Upper lobe of right lung (tissue), 1 donor: ENCODE data around the gene RBM38. TPM values are rescaled to one million over a fixed set of nuclear protein-coding genes. Genes with fewer than 3 reads are reported as not detected.

ENCODE experiments used
- ATAC-seq: fragments of 200-7000 bp; cut with Tn5 transposase; one replicate; pipeline ENCODE4 v1.9.1; 2020; ENCODE audit warnings: mild to moderate bottlenecking, moderate library complexity
- DNase-seq: peaks from one replicate; pipeline ENCODE4 v3.0.0-alpha.2; 2020
- H3K27ac ChIP-seq: fragments of 200-600 bp; one replicate; pipeline ENCODE4 v1.8.0; 2022
- H3K27me3 ChIP-seq: fragments of 200-600 bp; one replicate; pipeline ENCODE4 v1.8.0; 2022; ENCODE audit warnings: mild to moderate bottlenecking
- H3K36me3 ChIP-seq: fragments of 200-600 bp; one replicate; pipeline ENCODE4 v1.8.0; 2022
- H3K4me1 ChIP-seq: fragments of 200-600 bp; one replicate; pipeline ENCODE4 v1.8.0; 2022
- H3K4me3 ChIP-seq: fragments of 200-600 bp; one replicate; pipeline ENCODE4 v1.8.0; 2022; ENCODE audit warnings: mild to moderate bottlenecking
- H3K9me3 ChIP-seq: fragments of 200-600 bp; one replicate; pipeline ENCODE4 v1.8.0; 2022
- intact Hi-C: fragments of 100-400 bp; cut with DNase I; formaldehyde crosslinking; loops from one replicate; pipeline ENCODE4 v1.11.0; 2022
- total RNA-seq: library from RNA; stranded (reverse); fragmentation: NEBNext Ultra II Directional; extraction: Animal tissue kit (Norgen Biotek cat#: 25700); gene quantifications from one replicate; pipeline ENCODE4 v1.2.1, GENCODE V29; 2021
- TF ChIP-seq, protein P1 (sequence below): fragments of 200-600 bp; IDR thresholded peaks from one replicate; pipeline ENCODE4 v1.8.0; 2022; ENCODE audit warnings: antibody characterized with exemption
- donor health status: DM: no; HTN: yes; CAD: no; lungs with severe emphysema.

Gene RBM38
- total RNA-seq, 1 donor from 2014 or later: 13.4 TPM

GRCh38 chr20:57386762-57387161 lies 4.4 kb upstream of the RBM38 start:
- ATAC-seq: no peak
- no peak for DNase-seq

DNA sequence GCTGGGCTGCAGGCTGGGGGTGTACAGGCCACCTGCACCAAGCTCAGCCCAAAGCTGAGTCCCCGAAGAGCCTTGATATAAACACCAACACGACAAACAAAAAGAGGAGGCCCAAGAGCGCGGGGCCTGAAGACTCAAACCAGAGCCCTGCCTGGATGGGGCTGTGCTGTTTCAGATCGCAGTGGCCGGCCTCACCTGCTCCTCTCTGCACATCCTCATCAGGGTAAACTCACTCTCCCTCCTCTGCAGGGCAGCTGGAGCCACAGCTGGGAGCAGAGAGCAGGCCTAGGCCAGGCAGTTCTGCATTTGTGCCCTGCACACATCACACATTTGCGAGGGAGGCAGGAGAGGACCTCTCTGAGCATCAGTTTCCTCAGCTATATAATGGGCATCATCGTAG lies 3.7 kb upstream of the RBM38 start:
- Histone ChIP-seq H3K4me1 (peaks cover 24% of the 10 kb centered on the region), H3K27me3 (no peaks in the 10 kb centered on the region), H3K9me3 (no peaks in the 10 kb centered on the region), H3K27ac (no peak overlapping the region), H3K4me3 (no peak overlapping the region), H3K36me3 (no peaks in the 10 kb centered on the region)
- no peak for DNase-seq
- no peak for ATAC-seq
- intact Hi-C loops: no loop called here
- TF ChIP-seq, protein P1, sequence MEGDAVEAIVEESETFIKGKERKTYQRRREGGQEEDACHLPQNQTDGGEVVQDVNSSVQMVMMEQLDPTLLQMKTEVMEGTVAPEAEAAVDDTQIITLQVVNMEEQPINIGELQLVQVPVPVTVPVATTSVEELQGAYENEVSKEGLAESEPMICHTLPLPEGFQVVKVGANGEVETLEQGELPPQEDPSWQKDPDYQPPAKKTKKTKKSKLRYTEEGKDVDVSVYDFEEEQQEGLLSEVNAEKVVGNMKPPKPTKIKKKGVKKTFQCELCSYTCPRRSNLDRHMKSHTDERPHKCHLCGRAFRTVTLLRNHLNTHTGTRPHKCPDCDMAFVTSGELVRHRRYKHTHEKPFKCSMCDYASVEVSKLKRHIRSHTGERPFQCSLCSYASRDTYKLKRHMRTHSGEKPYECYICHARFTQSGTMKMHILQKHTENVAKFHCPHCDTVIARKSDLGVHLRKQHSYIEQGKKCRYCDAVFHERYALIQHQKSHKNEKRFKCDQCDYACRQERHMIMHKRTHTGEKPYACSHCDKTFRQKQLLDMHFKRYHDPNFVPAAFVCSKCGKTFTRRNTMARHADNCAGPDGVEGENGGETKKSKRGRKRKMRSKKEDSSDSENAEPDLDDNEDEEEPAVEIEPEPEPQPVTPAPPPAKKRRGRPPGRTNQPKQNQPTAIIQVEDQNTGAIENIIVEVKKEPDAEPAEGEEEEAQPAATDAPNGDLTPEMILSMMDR: no peak

More at GRCh38 chr20:57386762-57387161, 4.4 kb upstream of the RBM38 start:
- Histone ChIP-seq H3K9me3 (no peaks in the 10 kb centered on the region), H3K36me3 (no peaks in the 10 kb centered on the region), H3K27me3 (no peaks in the 10 kb centered on the region), H3K4me1 (peaks cover 20% of the 10 kb centered on the region), H3K4me3 (no peak overlapping the region), H3K27ac (no peak overlapping the region)
- intact Hi-C loops: no loop called here
- TF ChIP-seq, protein P1: no peak

DNA sequence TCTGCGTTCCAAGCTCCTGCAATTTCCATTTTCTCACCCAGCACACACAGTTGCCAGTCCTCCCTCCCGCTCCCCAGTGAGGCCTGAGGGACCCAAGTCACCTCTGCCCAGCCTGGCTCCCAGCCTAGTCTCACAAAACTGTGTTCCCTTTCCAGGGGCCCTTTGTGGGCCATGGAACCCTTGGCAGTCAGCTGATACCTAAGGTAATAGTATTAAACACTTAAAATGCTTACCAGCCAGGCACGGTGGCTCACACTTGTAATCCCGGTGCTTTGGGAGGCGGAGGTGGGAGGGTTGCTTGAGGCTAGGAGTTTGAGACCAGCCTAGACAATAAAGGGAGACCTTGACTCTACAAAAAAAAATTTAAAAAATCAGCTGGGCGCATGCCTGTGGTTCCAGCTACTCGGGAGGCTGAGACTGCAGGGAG lies 3.2 kb upstream of the RBM38 start:
- intact Hi-C loops: no loop called here

DNA sequence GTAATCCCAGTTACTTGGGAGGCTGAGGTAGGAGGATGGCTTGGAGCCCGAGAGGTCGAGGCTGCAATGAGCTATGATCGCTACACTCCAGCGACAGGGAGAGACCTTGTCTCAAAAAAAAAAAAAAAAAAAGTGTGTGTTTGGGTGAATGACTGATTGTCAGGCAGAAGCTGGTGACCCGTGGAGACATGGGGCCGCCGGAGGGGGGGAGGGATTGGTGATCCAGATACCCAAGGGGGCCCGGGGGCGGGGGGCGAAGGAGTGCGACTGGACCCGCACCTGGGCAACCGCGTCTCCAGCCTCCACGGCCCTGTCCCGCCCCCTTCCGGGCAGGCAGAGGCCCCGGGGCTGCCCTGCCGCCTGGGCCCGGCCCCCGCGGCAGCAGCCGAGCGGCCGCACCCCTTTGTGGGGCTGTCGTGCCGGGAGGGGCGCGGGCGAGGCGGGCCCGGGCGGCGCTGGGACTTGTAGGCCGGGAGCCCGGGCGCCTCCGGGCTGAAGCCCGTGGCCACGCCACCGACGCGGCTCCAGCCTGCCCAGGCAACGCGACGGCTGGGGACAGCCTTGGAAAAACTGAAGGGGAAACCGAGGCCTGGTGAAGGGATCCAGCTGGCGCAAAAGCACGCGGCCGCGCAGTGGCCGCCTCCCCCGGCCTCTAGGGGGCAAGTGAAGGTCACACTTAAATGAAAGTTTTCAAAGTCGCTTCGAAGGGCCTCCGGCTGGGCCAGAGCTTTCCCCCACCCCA lies 2.1 kb upstream of the RBM38 start:
- peak; percentile 93 for DNase-seq
- H3K4me3 ChIP-seq: peak overlapping the region; percentile 45
- H3K27ac ChIP-seq: peak overlapping the region; percentile 48

More for the DNA sequence above, 3.2 kb upstream of the RBM38 start:
- TF ChIP-seq, protein P1: no peak
- Histone ChIP-seq H3K27me3 (no peaks in the 10 kb centered on the region), H3K27ac (no peak overlapping the region), H3K4me3 (no peak overlapping the region), H3K36me3 (no peaks in the 10 kb centered on the region), H3K4me1 (peaks cover 29% of the 10 kb centered on the region), H3K9me3 (no peaks in the 10 kb centered on the region)
- ATAC-seq (no peak), DNase-seq (no peak)

DNA sequence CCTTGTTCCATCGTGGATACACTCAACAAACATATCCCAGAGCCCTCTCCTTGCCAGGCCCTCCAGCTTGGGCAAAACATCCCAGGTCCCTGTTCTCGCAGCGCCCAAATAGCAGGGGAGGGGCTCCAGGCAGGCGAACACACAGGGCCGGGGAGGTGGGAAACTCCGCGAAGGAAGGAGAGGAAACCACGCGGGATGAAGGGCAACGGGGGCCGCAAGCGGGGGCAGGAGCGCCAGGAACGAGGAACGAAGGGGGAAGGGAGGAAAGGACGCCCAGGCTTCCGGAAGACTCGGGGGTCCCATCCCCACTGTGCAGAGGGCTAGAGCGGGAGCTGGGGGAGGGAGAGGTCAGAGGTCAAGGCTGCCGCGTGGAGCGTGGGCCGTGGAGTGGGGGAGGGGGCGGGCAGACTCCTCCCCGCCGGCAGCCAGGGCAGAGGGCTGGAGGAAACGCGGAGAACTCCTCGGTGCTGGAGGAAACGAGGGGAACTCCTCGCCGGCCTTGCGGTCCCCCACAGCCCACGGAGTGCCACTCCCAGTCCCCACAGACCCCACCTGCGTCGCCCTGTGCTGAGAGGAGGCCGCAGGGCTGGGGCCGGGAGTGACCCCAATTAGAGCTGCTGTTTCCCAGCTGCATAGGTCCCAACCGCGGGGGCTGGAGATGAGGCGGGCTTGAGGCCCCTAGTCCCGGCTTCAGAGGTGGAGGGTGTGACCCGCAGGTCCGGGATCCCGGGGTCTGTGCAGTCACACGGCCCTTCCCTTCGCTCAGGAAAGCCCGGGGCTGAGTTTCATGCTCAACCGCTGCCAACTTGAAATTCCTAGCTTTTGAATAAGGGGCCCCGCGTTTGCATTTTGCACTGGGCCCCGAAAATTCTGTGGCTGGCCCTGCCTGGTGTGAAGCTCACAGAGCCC lies 1.2 kb upstream of the RBM38 start:
- DNase-seq (peak; percentile 68), ATAC-seq (peak; percentile 2)
- peaks cover 3% of the 10 kb centered on the region for H3K36me3 ChIP-seq
- no peaks in the 10 kb centered on the region for H3K9me3 ChIP-seq
- peaks cover 34% of the 10 kb centered on the region for H3K4me1 ChIP-seq
- intact Hi-C loops: no loop called here
- H3K27me3 ChIP-seq: no peaks in the 10 kb centered on the region
- peak overlapping the region; percentile 45 for H3K4me3 ChIP-seq
- TF ChIP-seq, protein P1: no peak
- H3K27ac ChIP-seq: peak overlapping the region; percentile 48

More for the DNA sequence above, 2.1 kb upstream of the RBM38 start:
- H3K27me3 ChIP-seq: no peaks in the 10 kb centered on the region
- peak; percentile 88 for ATAC-seq
- H3K9me3 ChIP-seq: no peaks in the 10 kb centered on the region
- intact Hi-C loops: no loop called here
- peaks cover 35% of the 10 kb centered on the region for H3K4me1 ChIP-seq
- H3K36me3 ChIP-seq: no peaks in the 10 kb centered on the region
- TF ChIP-seq, protein P1: peak; percentile 35
